Measurements from ENCODE around the gene EML4. TPM values are rescaled to one million over a fixed set of nuclear protein-coding genes. Genes with fewer than 3 reads are reported as not detected.
A peak's percentile ranks its signal among the peaks of the same experiment; 100 is the strongest.

EML4 gene
- total RNA-seq, 3 donors from 2014 or later, result 47.9 to 88.3 (median 66.3) TPM

GRCh38 chr2:42239289-42239661, 70.1 kb downstream of the EML4 start:
- DNase-seq, result no peak
- ATAC-seq, result no peak
- TF ChIP-seq, protein P1, sequence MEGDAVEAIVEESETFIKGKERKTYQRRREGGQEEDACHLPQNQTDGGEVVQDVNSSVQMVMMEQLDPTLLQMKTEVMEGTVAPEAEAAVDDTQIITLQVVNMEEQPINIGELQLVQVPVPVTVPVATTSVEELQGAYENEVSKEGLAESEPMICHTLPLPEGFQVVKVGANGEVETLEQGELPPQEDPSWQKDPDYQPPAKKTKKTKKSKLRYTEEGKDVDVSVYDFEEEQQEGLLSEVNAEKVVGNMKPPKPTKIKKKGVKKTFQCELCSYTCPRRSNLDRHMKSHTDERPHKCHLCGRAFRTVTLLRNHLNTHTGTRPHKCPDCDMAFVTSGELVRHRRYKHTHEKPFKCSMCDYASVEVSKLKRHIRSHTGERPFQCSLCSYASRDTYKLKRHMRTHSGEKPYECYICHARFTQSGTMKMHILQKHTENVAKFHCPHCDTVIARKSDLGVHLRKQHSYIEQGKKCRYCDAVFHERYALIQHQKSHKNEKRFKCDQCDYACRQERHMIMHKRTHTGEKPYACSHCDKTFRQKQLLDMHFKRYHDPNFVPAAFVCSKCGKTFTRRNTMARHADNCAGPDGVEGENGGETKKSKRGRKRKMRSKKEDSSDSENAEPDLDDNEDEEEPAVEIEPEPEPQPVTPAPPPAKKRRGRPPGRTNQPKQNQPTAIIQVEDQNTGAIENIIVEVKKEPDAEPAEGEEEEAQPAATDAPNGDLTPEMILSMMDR (IDR thresholded peaks at IDR 0.05), result no peak
- Histone ChIP-seq H3K4me3 (no peak overlapping the region), H3K4me1 (ENCODE audit: low read depth) (peaks cover 18% of the 10 kb centered on the region), H3K9me3 (no peaks in the 10 kb centered on the region), H3K36me3 (ENCODE audit: low read depth) (no peaks in the 10 kb centered on the region)
- intact Hi-C loops (cut with DNase I, micrococcal nuclease), result loop anchor here (5.0 to 10.0 kb wide), 2 partner anchors 142 to 144 kb away; no protein-coding TSS in a partner anchor

- intact Hi-C loops (cut with DNase I, micrococcal nuclease), result loop anchor here (5.0 to 10.0 kb wide), 3 partner anchors 45 to 145 kb away; no protein-coding TSS in a partner anchor
- Histone ChIP-seq H3K4me3 (no peak overlapping the region), H3K4me1 (ENCODE audit: low read depth) (peaks cover 20% of the 10 kb centered on the region), H3K9me3 (no peaks in the 10 kb centered on the region), H3K36me3 (ENCODE audit: low read depth) (no peaks in the 10 kb centered on the region)
- no peak for DNase-seq
- no peak for ATAC-seq
- TF ChIP-seq, protein P1 (IDR thresholded peaks at IDR 0.05), result no peak
Observed at GRCh38 chr2:42239811-42240210, 70.7 kb downstream of the EML4 start.

GRCh38 chr2:42241517-42241916, 72.4 kb downstream of the EML4 start:
- TF ChIP-seq, protein P1 (IDR thresholded peaks at IDR 0.05), result no peak
- DNase-seq (no peak), ATAC-seq (no peak)
- H3K9me3 ChIP-seq, result no peaks in the 10 kb centered on the region
- intact Hi-C loops (cut with DNase I, micrococcal nuclease), result loop anchor here in 1 of 2 donors (10.0 kb wide), 1 partner anchor 47 kb away; no protein-coding TSS in a partner anchor
- no peaks in the 10 kb centered on the region for H3K36me3 ChIP-seq (ENCODE audit: low read depth)
- peaks cover 20% of the 10 kb centered on the region for H3K4me1 ChIP-seq (ENCODE audit: low read depth)
- H3K4me3 ChIP-seq, result no peak overlapping the region

DNA sequence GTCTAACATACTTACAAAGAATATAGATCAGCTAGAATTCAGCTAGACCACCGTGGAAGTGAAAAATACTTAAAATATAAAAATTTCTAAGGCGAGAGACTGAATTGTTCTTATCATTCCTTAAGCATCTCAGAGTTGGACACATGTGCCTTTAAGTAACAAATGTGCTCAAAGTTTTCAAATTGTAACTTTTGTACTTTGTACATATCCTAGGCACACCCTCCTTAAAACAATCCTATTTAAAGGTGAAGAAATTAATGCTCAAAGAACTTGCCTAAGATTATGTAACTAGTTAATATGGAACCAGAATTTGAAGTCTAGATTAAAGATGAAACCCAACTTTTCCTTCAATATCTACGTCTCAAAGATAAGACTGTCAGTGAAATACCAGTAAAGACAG, 74.1 kb downstream of the EML4 start:
- H3K36me3 ChIP-seq (ENCODE audit: low read depth), result no peaks in the 10 kb centered on the region
- ATAC-seq (peak; percentile 62), DNase-seq (no peak)
- intact Hi-C loops (cut with DNase I, micrococcal nuclease), result loop anchor here in 1 of 2 donors (10.0 kb wide), 1 partner anchor 48 kb away; no protein-coding TSS in a partner anchor
- H3K9me3 ChIP-seq, result no peaks in the 10 kb centered on the region
- TF ChIP-seq, protein P1 (IDR thresholded peaks at IDR 0.05), result no peak
- no peak overlapping the region for H3K4me3 ChIP-seq
- H3K4me1 ChIP-seq (ENCODE audit: low read depth), result peaks cover 20% of the 10 kb centered on the region

- H3K36me3 ChIP-seq (ENCODE audit: low read depth), result no peaks in the 10 kb centered on the region
- TF ChIP-seq, protein P1 (IDR thresholded peaks at IDR 0.05), result no peak
- H3K9me3 ChIP-seq, result no peaks in the 10 kb centered on the region
- peaks cover 28% of the 10 kb centered on the region for H3K4me1 ChIP-seq (ENCODE audit: low read depth)
- no peak overlapping the region for H3K4me3 ChIP-seq
- intact Hi-C loops (cut with DNase I, micrococcal nuclease), result loop anchor here in 1 of 2 donors (10.0 kb wide), 1 partner anchor 50 kb away; no protein-coding TSS in a partner anchor
- ATAC-seq, result peak; percentile 40
- no peak for DNase-seq
Observed at GRCh38 chr2:42244520-42244919, 75.4 kb downstream of the EML4 start.
